HepG2 (cell line): ENCODE measurements around the gene PLIN5. TPM values are rescaled to one million over a fixed set of nuclear protein-coding genes. Genes with fewer than 3 reads are reported as not detected.

Source experiments
- ADNP ChIP-seq: sonication (generic); formaldehyde crosslinking; IDR thresholded peaks from 2 replicates; pipeline ENCODE4 v1.4.0; 2020; ENCODE audit warnings: missing genetic modification reagents
- ATF1 ChIP-seq: IDR thresholded peaks from 2 replicates; pipeline ENCODE4 v1.6.1; 2016; ENCODE audit warnings: mild to moderate bottlenecking, control low read depth
- BHLHE40 ChIP-seq: IDR thresholded peaks from 2 replicates; pipeline ENCODE4 v1.6.1; 2011; ENCODE audit warnings: low read length, improper control_type of control experiment
- DMAP1 ChIP-seq: IDR thresholded peaks from 2 replicates; pipeline ENCODE4 v1.6.1; 2016
- DNMT3B ChIP-seq: conservative IDR thresholded peaks from 2 replicates; pipeline ENCODE4 v1.6.1; 2016; ENCODE audit warnings: missing biosample characterization, control low read depth
- GMEB1 ChIP-seq: sonication (generic); formaldehyde crosslinking; IDR thresholded peaks from 2 replicates; pipeline ENCODE4 v1.5.1; 2020; ENCODE audit warnings: missing genetic modification reagents, mild to moderate bottlenecking, borderline replicate concordance
- GPN1 ChIP-seq: sonication (generic); formaldehyde crosslinking; IDR thresholded peaks from 2 replicates; pipeline ENCODE4 v1.5.1; 2020; ENCODE audit warnings: missing genetic modification reagents, borderline replicate concordance
- HES4 ChIP-seq: sonication (generic); formaldehyde crosslinking; IDR thresholded peaks from 2 replicates; pipeline ENCODE4 v1.9.0; 2021; ENCODE audit warnings: mild to moderate bottlenecking, missing genetic modification reagents, borderline replicate concordance
- HMGXB4 ChIP-seq, 2 experiments: sonication (generic) in 1 of 2; formaldehyde crosslinking in 1 of 2; IDR thresholded peaks; 2 replicates each; pipeline versions ENCODE4 v1.4.0 to v1.6.1; 2018 to 2020; ENCODE audit warnings: missing genetic modification reagents in 2 of 2, borderline replicate concordance in 1 of 2, low read depth in 1 of 2, mild to moderate bottlenecking in 1 of 2, missing biosample characterization in 1 of 2
- KDM1A ChIP-seq: IDR thresholded peaks from 2 replicates; pipeline ENCODE4 v1.6.1; 2016; ENCODE audit warnings: missing compliant biosample characterization
- NCOA1 ChIP-seq: sonication (generic); formaldehyde crosslinking; IDR thresholded peaks from 2 replicates; pipeline ENCODE4 v1.9.0; 2021; ENCODE audit warnings: missing genetic modification reagents
- POLR2AphosphoS5 ChIP-seq: IDR thresholded peaks from 2 replicates; pipeline ENCODE4 v1.6.1; 2012; ENCODE audit warnings: low read depth, low read length
- RORA ChIP-seq: sonication (generic); formaldehyde crosslinking; IDR thresholded peaks from 2 replicates; pipeline ENCODE4 v1.5.0; 2020; ENCODE audit warnings: mild to moderate bottlenecking, missing genetic modification reagents, moderate library complexity
- SOX5 ChIP-seq: IDR thresholded peaks from 2 replicates; pipeline ENCODE4 v1.6.1; 2016; ENCODE audit warnings: borderline replicate concordance
- YEATS4 ChIP-seq: sonication (generic); formaldehyde crosslinking; IDR thresholded peaks from 2 replicates; pipeline ENCODE4 v1.4.0; 2020; ENCODE audit warnings: missing genetic modification reagents, borderline replicate concordance
- ZNF224 ChIP-seq: sonication (generic); formaldehyde crosslinking; IDR thresholded peaks from 2 replicates; pipeline ENCODE4 v1.5.0; 2020; ENCODE audit warnings: mild to moderate bottlenecking, missing genetic modification reagents
- ZNF460 ChIP-seq: sonication (generic); formaldehyde crosslinking; IDR thresholded peaks from 2 replicates; pipeline ENCODE4 v1.5.1; 2020; ENCODE audit warnings: missing genetic modification reagents, mild to moderate bottlenecking, borderline replicate concordance
- ZNF569 ChIP-seq: sonication (generic); formaldehyde crosslinking; IDR thresholded peaks from 2 replicates; pipeline ENCODE4 v1.5.0; 2020; ENCODE audit warnings: mild to moderate bottlenecking, missing genetic modification reagents, moderate library complexity, borderline replicate concordance
- ZNF674 ChIP-seq: sonication (generic); formaldehyde crosslinking; IDR thresholded peaks from 2 replicates; pipeline ENCODE4 v1.5.0; 2020; ENCODE audit warnings: low read depth, mild to moderate bottlenecking, missing genetic modification reagents
- ZNF746 ChIP-seq: sonication (generic); formaldehyde crosslinking; IDR thresholded peaks from 2 replicates; pipeline ENCODE4 v1.8.0; 2022; ENCODE audit warnings: mild to moderate bottlenecking, missing genetic modification reagents
- ZNF747 ChIP-seq: sonication (generic); formaldehyde crosslinking; IDR thresholded peaks from 2 replicates; pipeline ENCODE4 v1.8.1; 2023; ENCODE audit warnings: missing genetic modification reagents, mild to moderate bottlenecking, borderline replicate concordance
- ZNF761 ChIP-seq: sonication (generic); formaldehyde crosslinking; conservative IDR thresholded peaks from 2 replicates; pipeline ENCODE4 v1.4.0; 2020; ENCODE audit warnings: mild to moderate bottlenecking, missing genetic modification reagents
- ZNF883 ChIP-seq: sonication (generic); formaldehyde crosslinking; IDR thresholded peaks from 2 replicates; pipeline ENCODE4 v1.5.1; 2020; ENCODE audit warnings: mild to moderate bottlenecking, missing genetic modification reagents; ENCODE audit errors: not compliant biosample characterization
- polyA plus RNA-seq, 8 experiments: library from polyadenylated mRNA; depleted of rRNA in 3 of 8; stranded (reverse) in 7 of 8; unstranded in 1 of 8; fragments of >200 nt; fragmentation: Illumina TruSeq in 4 of 8; extraction: Trizol in 4 of 8; gene quantifications; 2 replicates each; pipeline versions ENCODE4 v1.2.1 to v1.2.3, GENCODE V29; 2011 to 2016; ENCODE audit warnings: low read depth in 4 of 8, missing spikeins in 1 of 8, mixed read lengths in 1 of 8; ENCODE audit not compliant: insufficient read depth in 1 of 8
- total RNA-seq, 5 experiments: library from RNA; depleted of rRNA; stranded (reverse); fragments of >200 nt; fragmentation: Illumina TruSeq; extraction: Trizol; gene quantifications; 2 replicates each; pipeline ENCODE4 v1.2.3, GENCODE V29; 2016; ENCODE audit warnings: low read depth in 1 of 5

Gene PLIN5
- total and polyA plus RNA-seq, 2 of the 13 experiments (the other 11 are each of a cell fraction or from before 2014, with no cell fraction given) = 1.8 to 4.8 TPM

DNA sequence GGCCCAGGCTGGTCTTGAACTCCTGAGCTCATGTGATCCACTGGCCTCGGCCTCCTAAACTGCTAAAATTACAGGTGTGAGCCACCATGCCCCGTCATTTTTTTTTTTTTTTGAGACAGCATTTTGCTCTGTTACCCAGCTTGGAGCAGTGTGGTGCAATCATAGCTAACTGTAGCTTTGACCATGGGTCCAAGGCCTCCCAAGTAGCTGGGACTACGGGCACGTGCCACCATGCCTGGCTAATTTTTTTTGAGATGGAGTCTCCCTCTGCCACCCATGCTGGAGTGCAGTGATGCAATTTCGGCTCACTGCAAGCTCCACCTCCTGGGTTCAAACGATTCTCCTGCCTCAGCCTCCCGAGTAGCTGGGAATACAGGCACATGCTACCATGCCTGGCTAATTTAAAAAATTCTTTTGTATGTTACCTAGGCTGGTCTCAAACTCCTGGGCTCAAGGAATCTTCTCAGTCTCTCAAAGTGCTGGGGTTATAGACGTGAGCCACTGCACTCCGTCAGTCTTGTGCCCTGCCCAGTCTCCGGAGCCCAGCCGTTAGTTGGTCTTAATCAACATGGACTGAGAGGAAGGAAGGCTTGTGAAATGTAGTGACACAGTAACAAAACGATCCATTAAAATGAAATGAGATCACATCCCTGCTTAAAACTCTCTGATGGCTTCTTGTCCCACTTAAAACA, 6.2 kb upstream of the PLIN5 start (continued):
- TF ChIP-seq ZNF224 (CRISPR knock-in tag) (no peak), GMEB1 (no peak), ZNF761 (CRISPR knock-in tag) (no peak), BHLHE40 (peak; percentile 90), HES4 (no peak), ZNF746 (CRISPR knock-in tag) (no peak), ATF1 (CRISPR knock-in tag) (no peak), ZNF569 (CRISPR knock-in tag) (no peak), HMGXB4 (CRISPR knock-in tag; IDR thresholded peaks at IDR 0.05; ENCODE audit: borderline replicate concordance in 1 of 2, low read depth in 1 of 2) (no peak), ADNP (CRISPR knock-in tag) (no peak), ZNF747 (CRISPR knock-in tag) (no peak), ZNF883 (CRISPR knock-in tag) (peak; percentile 6), ZNF460 (CRISPR knock-in tag) (peak; percentile 94), DMAP1 (CRISPR knock-in tag) (no peak), YEATS4 (CRISPR knock-in tag) (no peak), GPN1 (no peak), ZNF674 (CRISPR knock-in tag) (no peak), RORA (no peak), POLR2AphosphoS5 (no peak), SOX5 (CRISPR knock-in tag) (0 out of 2 replicates have a peak, but pooled peaks have one; percentile 13), NCOA1 (CRISPR knock-in tag) (no peak), DNMT3B (CRISPR knock-in tag) (no peak), KDM1A (CRISPR knock-in tag) (no peak)
